HFF-Myc (cell line): ENCODE results near the gene FAM53A.

Source experiments
- DNase-seq: peaks from one replicate; pipeline ENCODE4 v3.0.0-alpha.2; 2011; ENCODE audit warnings: low read depth; ENCODE audit errors: extremely low read depth
- H3K4me3 ChIP-seq: replicated peaks from 2 replicates; pipeline ENCODE4 v1.5.1; 2011; ENCODE audit warnings: low read depth, mild to moderate bottlenecking, control low read depth, low read length
- TF ChIP-seq, protein P1 (sequence below): IDR thresholded peaks from 2 replicates; pipeline ENCODE4 v1.5.1; 2012; ENCODE audit warnings: mild to moderate bottlenecking, low read depth, low read length, control low read depth; ENCODE audit errors: missing control alignments

The FAM53A gene

DNA sequence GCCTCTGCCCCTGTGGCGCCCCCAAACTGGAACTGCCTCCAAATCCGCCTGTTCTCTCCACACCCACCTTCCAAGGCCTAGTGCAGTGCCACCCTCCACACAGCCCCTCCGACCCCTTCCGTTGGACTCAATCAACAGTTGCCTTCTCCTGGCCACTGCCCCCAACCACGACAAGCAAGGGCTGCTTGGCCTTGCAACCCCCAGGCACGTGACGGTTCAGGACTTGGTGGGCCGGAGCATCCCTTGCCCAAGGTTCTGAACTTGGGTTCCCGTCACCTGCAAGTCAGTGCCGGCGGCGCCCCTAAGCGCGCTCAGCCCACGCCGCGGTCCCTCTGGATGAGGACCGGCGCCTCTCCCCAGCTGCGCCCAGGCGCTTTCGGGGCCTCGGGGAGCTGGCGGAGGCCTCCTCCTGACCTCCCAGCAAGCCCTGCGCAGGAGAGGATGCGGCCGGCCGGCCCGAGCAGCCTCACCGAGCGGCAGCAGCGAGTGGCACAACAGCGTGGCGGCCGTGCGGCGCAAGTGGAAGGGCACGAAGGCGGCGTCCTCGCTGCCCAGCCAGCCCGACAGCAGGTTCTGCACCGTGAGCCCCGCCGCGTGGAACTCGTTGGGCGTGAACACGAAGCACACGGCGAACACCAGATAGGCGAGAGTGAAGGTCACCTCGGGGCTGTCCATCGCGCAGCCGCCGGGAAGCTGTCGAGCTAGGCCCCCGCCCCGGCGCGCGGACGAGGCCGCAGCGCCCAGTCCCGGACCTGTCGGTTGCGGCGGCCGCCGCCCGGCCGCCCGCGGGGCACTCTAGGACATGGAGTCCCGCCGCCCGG lies 36.3 kb upstream of the FAM53A start:
- H3K4me3 ChIP-seq, result peak overlapping the region; percentile 88
- TF ChIP-seq, protein P1, sequence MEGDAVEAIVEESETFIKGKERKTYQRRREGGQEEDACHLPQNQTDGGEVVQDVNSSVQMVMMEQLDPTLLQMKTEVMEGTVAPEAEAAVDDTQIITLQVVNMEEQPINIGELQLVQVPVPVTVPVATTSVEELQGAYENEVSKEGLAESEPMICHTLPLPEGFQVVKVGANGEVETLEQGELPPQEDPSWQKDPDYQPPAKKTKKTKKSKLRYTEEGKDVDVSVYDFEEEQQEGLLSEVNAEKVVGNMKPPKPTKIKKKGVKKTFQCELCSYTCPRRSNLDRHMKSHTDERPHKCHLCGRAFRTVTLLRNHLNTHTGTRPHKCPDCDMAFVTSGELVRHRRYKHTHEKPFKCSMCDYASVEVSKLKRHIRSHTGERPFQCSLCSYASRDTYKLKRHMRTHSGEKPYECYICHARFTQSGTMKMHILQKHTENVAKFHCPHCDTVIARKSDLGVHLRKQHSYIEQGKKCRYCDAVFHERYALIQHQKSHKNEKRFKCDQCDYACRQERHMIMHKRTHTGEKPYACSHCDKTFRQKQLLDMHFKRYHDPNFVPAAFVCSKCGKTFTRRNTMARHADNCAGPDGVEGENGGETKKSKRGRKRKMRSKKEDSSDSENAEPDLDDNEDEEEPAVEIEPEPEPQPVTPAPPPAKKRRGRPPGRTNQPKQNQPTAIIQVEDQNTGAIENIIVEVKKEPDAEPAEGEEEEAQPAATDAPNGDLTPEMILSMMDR, result no peak
- DNase-seq, result no peak

DNA sequence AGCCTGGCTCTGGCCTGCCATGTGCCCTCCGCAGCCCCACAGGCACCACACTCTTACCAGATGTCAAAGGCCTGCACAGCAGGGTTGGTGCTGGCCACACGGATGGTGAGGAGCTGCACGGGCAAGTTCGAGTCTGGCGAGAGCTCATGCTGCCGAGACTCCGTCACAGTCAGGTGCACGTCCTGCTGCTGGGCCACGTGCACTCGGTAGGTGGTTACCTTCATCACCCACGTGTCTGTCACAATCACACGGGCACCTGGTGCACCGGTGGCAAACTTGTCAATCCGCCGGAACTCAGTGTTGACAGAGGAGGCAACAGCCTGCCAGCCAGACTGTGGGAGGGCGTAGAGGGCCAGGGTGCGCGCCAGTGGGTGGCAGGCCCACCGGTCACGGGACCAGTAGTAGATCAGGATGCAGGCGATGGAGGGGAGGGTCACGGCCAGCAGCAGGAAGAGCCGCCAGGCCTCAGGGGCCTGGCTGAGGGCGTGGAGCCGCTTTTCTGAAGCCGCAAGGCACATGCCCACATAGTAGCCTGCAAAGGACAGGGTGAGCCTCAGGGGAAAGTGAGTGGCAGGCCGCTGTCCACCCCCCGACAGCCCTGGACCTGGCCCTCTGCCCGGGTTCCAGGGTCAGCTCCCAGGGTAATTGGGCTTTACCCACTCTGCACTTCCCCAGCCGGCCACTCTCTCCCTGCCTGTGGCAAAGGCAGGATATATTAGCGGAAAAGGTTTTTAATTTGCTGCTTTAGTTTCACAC lies 34.2 kb upstream of the FAM53A start:
- DNase-seq, result no peak
- no peak overlapping the region for H3K4me3 ChIP-seq
- TF ChIP-seq, protein P1, result no peak

DNA sequence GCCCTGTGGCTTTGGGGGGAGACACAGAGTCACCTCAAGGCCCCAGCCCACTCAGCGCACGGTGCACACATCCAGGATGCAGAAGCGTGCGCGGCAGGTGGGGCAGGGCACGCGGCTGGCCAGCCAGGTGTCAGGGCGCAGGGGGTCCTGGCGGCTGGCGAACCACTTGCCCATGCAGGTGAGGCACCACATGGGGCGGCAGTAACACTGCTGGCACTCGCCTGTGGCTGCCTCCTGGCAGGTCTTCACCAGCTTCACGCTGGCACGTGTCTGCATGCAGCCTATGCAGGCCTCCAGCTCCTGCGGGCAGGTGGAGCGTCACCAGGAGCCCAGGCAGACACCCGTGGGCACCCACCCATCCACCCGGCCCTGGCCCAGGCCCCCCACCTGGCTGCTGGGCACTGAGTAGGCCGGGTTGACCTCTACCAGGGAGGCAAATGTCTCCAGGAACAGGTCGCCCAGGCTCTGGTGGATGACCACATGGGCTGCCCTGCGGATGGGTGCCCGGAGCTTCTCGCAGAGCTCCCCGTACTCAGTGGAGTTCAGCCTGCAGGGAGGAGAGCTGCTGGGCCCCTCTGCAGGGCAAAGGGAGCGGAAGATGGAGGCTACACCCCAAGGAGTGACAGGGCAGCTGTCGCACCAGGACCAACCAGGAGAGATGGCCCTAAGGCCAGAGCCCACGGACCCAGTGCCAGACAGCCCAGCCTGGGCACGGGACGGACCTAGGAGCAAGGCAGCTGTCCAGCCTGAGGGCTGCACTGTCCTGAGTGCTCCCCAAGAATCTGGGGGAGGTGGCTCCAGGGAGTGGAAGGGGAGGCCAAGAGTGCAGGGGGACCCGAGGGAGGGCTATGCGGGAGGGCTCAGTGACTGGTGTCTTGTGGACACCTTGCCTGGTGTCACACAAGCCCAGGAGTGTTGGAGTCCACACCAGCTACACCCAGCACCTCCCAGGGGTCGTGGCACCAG lies 33.3 kb upstream of the FAM53A start:
- no peak overlapping the region for H3K4me3 ChIP-seq
- TF ChIP-seq, protein P1, result no peak
- DNase-seq, result no peak

DNA sequence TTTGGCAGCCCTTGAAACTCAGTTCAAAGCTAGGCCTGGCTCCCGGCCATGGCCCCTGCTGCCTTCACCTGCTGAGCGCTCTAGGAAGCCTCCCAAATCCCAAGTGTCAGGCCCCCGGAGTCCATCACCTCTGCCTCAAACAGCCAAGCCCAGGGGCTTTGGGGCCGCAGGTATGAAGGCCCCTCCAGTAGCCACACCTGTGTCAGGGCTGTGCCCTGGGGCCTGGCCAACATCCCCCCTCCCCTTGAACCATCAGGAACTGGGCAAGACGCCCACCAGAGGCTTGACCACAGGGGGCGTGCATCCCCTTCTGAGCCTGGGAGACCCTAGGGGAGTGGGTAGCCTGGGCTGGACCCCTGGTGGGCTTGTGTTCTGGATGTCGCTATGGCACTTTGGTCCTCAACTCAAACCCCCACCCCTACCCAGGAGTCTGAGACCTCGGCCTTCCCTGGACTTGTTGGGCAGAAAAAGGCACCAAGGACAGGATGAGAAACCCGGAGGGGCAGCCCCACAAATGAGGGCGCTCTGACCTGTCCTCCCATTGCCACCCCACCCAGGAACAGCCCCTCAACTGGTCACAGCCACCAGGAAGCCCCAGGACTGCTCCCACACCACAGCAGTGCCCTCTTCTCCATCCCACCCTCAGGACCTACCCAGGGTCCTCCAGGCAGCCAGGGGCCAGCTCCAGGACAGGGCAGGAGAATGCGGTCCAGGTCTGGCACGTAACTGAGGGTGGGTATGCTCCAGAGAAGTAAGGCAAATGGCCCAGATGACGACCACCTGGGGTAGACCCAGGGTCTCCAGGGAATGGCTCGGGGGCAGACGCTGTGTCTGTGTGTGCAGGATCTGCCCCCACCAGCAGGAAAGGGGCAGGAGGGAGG lies 32.2 kb upstream of the FAM53A start:
- no peak overlapping the region for H3K4me3 ChIP-seq
- TF ChIP-seq, protein P1, result no peak
- DNase-seq, result no peak

DNA sequence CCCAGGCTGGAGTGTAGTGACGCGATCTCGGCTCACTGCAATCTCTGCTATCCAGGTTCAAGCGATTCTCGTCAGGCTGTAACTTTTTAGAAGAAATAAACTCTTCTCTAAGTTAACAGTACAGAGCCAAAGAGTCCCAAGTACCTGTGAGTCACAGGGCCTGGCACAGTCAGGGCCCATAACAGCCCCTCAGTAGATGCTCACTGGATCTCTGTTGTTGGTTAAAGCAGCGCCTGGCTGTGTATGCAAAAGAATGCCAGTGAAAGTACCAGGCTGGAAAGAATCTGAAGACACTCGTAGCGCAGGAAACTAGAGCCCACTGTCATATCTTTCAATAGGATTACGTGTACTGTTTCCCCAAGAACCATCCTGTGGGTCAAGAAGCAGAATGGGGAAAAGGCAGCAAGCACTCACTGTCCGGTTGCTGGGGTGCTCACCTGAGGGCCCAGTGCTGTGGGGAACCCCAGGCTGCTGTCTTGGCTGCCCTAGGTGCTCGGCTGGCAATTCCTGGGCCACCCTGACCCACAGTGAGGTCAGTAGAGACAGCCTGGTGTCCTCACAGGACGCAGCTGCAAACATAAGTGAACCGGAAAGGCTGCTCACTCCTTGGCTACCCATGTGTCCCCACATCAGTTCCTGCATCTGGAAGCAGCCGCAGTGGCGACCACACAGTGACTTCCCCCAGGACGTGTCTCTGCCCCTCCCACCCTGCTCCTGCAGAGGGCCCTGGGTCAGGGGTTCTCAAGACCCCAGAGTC lies 31.1 kb upstream of the FAM53A start:
- TF ChIP-seq, protein P1, result no peak
- DNase-seq, result no peak
- no peak overlapping the region for H3K4me3 ChIP-seq
